H1 (cell line): ENCODE data around the gene HK1. TPM values are rescaled to one million over a fixed set of nuclear protein-coding genes. Genes with fewer than 3 reads are reported as not detected.

Experiments used
- CHD7 ChIP-seq: fragments of 300-600 bp; sonication (generic); IDR thresholded peaks from 2 replicates; pipeline ENCODE4 v1.7.1; 2012; ENCODE audit warnings: low read length, moderate library complexity, mild to moderate bottlenecking, inconsistent platforms; ENCODE audit not compliant: insufficient replicate concordance
- TEAD4 ChIP-seq: IDR thresholded peaks from 2 replicates; pipeline ENCODE4 v1.6.1; 2012; ENCODE audit warnings: low read depth, low read length, inconsistent platforms, mixed read lengths
- YY1 ChIP-seq: IDR thresholded peaks from 2 replicates; pipeline ENCODE4 v1.6.1; 2011; ENCODE audit warnings: low read depth, mild to moderate bottlenecking, low read length
- polyA plus RNA-seq, 7 experiments: library from polyadenylated mRNA; depleted of rRNA in 3 of 7; stranded (reverse) in 5 of 7; unstranded in 2 of 7; fragments of >200 nt in 5 of 7; fragments of 200-250 nt in 2 of 7; gene quantifications; 1 replicate in 5 of 7; 2 replicates in 1 of 7; 4 replicates in 1 of 7; pipeline versions ENCODE4 v1.2.1 to v1.2.3, GENCODE V29; 2011 to 2013; ENCODE audit warnings: missing spikeins in 2 of 7, mixed read lengths in 2 of 7
- total RNA-seq: library from RNA; stranded (reverse); fragmentation: NEBNext Ultra II Directional; extraction: Animal tissue kit (Norgen Biotek cat#: 25700); gene quantifications from 2 replicates; pipeline ENCODE4 v1.2.1, GENCODE V29; 2021

The HK1 gene
- total and polyA plus RNA-seq, 2 of the 8 experiments (the other 6 are each of a cell fraction or from before 2014, with no cell fraction given): 55.8 to 247 TPM

- TF ChIP-seq CHD7 (no peak), TEAD4 (no peak), YY1 (no peak)
- TF ChIP-seq, all 59 proteins: peak for 0
Measured at GRCh38 chr10:69363666-69364065, 85.4 kb downstream of the HK1 start (continued).
